ENCODE data around the gene MORC3. TPM values are rescaled to one million over a fixed set of nuclear protein-coding genes. Genes with fewer than 3 reads are reported as not detected.

Gene MORC3
- total RNA-seq, 1 donor from 2014 or later = 31.7 TPM

DNA sequence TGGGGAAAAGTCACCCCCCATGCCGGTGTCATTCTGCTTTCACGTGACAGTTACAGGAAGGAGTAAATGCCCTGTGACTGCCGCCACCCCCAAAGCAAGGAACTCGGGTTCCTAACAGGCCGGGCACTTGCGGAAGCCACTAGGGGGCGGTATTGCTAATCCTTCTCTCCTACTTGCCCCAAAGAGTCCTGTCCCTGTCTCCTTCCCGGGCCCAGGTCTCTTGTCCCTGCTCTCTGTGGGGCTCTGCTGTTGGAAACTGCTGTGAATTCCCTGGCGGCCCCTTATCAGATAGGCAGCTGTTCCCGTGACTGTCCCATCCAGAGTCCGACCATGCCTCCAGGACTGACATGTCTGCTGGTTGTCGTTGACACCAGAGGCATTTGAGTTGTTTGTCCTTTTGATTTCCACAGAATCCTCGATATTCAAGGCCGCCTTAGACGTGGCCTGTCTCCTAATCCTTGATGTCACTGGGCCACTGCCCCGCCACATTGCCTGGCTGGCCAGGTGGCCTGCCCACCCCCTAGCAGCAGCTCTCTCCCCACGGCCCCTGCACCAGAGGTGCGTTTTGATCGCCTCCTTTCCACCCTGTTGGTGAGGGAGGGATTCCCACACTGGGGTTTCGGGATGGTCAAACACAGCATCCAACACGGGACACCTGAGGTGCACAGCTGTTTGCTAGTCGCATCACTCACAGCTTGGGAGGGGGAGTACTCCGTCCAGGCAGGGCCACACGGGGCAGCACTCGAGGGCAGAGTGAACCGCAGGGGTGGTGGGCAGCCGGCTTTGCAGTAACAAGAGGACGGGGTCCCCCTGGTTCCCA is 102.5 kb downstream of the MORC3 start:
- peak; percentile 47 for DNase-seq (ENCODE audit: low spot score)

DNA sequence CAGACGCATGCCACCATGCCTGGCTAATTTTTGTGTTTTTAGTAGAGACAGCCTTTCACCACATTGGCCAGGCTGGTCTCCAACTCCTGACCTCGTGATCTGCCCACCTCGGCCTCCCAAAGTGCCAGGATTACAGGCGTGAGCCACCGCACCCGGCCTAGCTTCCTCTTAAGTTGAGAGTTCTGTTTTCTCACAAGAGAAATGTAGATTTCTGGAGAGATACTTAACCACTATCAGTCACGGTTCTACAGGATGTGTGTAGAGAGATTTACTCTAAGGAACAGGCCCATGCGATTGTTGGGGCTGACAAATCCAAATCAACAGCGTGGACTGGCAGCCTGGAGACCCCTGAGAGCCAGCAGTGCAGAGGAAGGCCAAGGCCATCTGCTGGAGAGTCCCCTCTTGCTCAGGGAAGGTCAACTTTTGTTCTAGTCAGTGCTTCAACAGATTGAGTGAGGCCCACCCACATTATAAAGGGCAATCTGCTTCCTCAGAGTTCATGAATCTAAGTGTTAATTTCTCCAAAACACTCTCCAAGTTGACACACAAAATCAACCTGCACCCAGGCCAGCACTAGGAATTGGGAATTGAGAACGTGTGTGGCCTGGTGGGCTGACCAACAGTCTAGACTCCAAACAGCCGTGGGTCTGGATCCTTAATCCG is 103.9 kb downstream of the MORC3 start:
- no peak for DNase-seq (ENCODE audit: low spot score)

DNA sequence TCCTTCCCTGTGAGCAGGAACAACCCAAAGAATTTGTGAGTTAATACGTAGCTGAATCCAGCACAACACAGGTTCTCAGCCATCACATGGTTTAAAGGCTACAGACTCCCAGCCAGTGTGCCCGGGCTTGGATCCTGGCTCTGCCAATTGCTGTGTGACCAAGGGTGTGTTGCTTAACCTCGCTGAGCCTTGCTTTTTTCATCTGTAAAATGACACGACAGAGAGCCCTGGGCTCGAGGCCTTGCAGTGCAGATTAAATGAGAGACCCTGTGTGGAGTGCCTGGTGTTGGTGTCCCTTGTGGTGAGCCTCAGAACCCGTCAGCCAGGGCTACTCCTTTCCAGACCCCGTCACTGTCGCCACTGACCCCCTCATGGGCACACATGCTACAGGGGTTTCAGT is 104.6 kb downstream of the MORC3 start:
- no peak for DNase-seq (ENCODE audit: low spot score)

GRCh38 chr21:36425286-36425685 is 105.3 kb downstream of the MORC3 start:
- DNase-seq (ENCODE audit: low spot score) = no peak

Other genes starting within 250 kb of the MORC3 start
- gene CBR3, start 185.1 kb upstream of the MORC3 start, total RNA-seq = 4.8 TPM
- gene DOP1B, start 163.4 kb upstream of the MORC3 start, total RNA-seq = 31.2 TPM
- gene CHAF1B, start 65.2 kb downstream of the MORC3 start, total RNA-seq = 2.2 TPM
- gene CLDN14, start 159.9 kb downstream of the MORC3 start, total RNA-seq = 1.1 TPM